Measurements from ENCODE around the gene CDK5RAP3. TPM values are rescaled to one million over a fixed set of nuclear protein-coding genes. Genes with fewer than 3 reads are reported as not detected.
A peak's percentile ranks its signal among the peaks of the same experiment; 100 is the strongest.

CDK5RAP3 gene
- polyA plus RNA-seq, 1 donor from 2014 or later = 343 TPM

GRCh38 chr17:48006936-48007709 lies 36.2 kb downstream of the CDK5RAP3 start:
- Histone ChIP-seq H3K4me2 (ENCODE audit: low read length) (no peak overlapping the region), H3K9me2 (ENCODE audit: insufficient read depth, low read length) (no peaks in the 10 kb centered on the region), H3K79me2 (replicated peaks; ENCODE audit: insufficient read depth, low read length) (no peaks in the 10 kb centered on the region), H3F3A (ENCODE audit: insufficient read depth, low read length, poor library complexity, severe bottlenecking) (peaks cover 8% of the 10 kb centered on the region), H2AFZ (ENCODE audit: low read depth, low read length) (no peak overlapping the region), H3K9me3 (ENCODE audit: low read length) (no peaks in the 10 kb centered on the region), H3K36me3 (ENCODE audit: insufficient read depth, low read length) (no peaks in the 10 kb centered on the region), H3K27me3 (ENCODE audit: insufficient read depth, low read depth, low read length) (no peaks in the 10 kb centered on the region), H3K4me3 (ENCODE audit: low read length) (no peak overlapping the region), H3K9ac (ENCODE audit: low read length) (no peak overlapping the region), H4K20me1 (ENCODE audit: insufficient read depth) (no peaks in the 10 kb centered on the region), H3K27ac (ENCODE audit: low read length) (peak overlapping the region; percentile 64)
- TF ChIP-seq EP300 (conservative IDR thresholded peaks at IDR 0.05; ENCODE audit: poor library complexity, severe bottlenecking) = peak; percentile 16
- no peak for TF ChIP-seq RAD21 (conservative IDR thresholded peaks at IDR 0.05)

- Histone ChIP-seq H3K9me3 (ENCODE audit: low read length) (no peaks in the 10 kb centered on the region), H3K9me2 (ENCODE audit: insufficient read depth, low read length) (no peaks in the 10 kb centered on the region), H3K36me3 (ENCODE audit: insufficient read depth, low read length) (no peaks in the 10 kb centered on the region), H3F3A (ENCODE audit: insufficient read depth, low read length, poor library complexity, severe bottlenecking) (no peaks in the 10 kb centered on the region), H3K4me3 (ENCODE audit: low read length) (no peak overlapping the region), H3K9ac (ENCODE audit: low read length) (no peak overlapping the region), H2AFZ (ENCODE audit: low read depth, low read length) (no peak overlapping the region), H3K27me3 (ENCODE audit: insufficient read depth, low read depth, low read length) (no peaks in the 10 kb centered on the region), H3K27ac (ENCODE audit: low read length) (no peak overlapping the region), H4K20me1 (ENCODE audit: insufficient read depth) (no peaks in the 10 kb centered on the region), H3K79me2 (replicated peaks; ENCODE audit: insufficient read depth, low read length) (no peaks in the 10 kb centered on the region), H3K4me2 (ENCODE audit: low read length) (no peak overlapping the region)
- TF ChIP-seq MXI1 (conservative IDR thresholded peaks at IDR 0.05; ENCODE audit: poor library complexity, severe bottlenecking) (no peak), RAD21 (conservative IDR thresholded peaks at IDR 0.05) (no peak), EZH2 (IDR thresholded peaks at IDR 0.05; ENCODE audit: borderline replicate concordance, insufficient read depth, low read length, poor library complexity, severe bottlenecking) (no peak), CTCF (IDR thresholded peaks at IDR 0.05; ENCODE audit: poor library complexity, severe bottlenecking) (no peak), TAF1 (IDR thresholded peaks at IDR 0.05; ENCODE audit: low read depth) (no peak), EP300 (conservative IDR thresholded peaks at IDR 0.05; ENCODE audit: poor library complexity, severe bottlenecking) (no peak), SMC3 (conservative IDR thresholded peaks at IDR 0.05; ENCODE audit: poor library complexity) (no peak), POLR2AphosphoS5 (IDR thresholded peaks at IDR 0.05) (no peak)
- TF ChIP-seq, protein P1, sequence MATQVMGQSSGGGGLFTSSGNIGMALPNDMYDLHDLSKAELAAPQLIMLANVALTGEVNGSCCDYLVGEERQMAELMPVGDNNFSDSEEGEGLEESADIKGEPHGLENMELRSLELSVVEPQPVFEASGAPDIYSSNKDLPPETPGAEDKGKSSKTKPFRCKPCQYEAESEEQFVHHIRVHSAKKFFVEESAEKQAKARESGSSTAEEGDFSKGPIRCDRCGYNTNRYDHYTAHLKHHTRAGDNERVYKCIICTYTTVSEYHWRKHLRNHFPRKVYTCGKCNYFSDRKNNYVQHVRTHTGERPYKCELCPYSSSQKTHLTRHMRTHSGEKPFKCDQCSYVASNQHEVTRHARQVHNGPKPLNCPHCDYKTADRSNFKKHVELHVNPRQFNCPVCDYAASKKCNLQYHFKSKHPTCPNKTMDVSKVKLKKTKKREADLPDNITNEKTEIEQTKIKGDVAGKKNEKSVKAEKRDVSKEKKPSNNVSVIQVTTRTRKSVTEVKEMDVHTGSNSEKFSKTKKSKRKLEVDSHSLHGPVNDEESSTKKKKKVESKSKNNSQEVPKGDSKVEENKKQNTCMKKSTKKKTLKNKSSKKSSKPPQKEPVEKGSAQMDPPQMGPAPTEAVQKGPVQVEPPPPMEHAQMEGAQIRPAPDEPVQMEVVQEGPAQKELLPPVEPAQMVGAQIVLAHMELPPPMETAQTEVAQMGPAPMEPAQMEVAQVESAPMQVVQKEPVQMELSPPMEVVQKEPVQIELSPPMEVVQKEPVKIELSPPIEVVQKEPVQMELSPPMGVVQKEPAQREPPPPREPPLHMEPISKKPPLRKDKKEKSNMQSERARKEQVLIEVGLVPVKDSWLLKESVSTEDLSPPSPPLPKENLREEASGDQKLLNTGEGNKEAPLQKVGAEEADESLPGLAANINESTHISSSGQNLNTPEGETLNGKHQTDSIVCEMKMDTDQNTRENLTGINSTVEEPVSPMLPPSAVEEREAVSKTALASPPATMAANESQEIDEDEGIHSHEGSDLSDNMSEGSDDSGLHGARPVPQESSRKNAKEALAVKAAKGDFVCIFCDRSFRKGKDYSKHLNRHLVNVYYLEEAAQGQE (IDR thresholded peaks at IDR 0.05; ENCODE audit: borderline replicate concordance) = no peak
Measured at GRCh38 chr17:48010193-48010592, 39.3 kb downstream of the CDK5RAP3 start.
